Panc1 (cell line): Measurements from ENCODE around the gene OTOF.

Source experiments
- POLR2AphosphoS5 ChIP-seq: IDR thresholded peaks from 2 replicates; pipeline ENCODE4 v1.6.1; 2012; ENCODE audit warnings: mild to moderate bottlenecking, low read depth, low read length, moderate library complexity
- TF ChIP-seq, protein P1 (sequence below): fragments of 450-650 bp; IDR thresholded peaks from 2 replicates; pipeline ENCODE4 v1.5.1; 2017; ENCODE audit warnings: mild to moderate bottlenecking
- TF ChIP-seq, protein P2 (sequence below), 2 experiments: IDR thresholded peaks; 2 replicates each; pipeline ENCODE4 v1.6.1; 2011 to 2012; ENCODE audit warnings: low read depth in 2 of 2, control low read depth in 1 of 2, low read length in 1 of 2, mild to moderate bottlenecking in 1 of 2, moderate library complexity in 1 of 2; ENCODE audit not compliant: insufficient read depth in 1 of 2

DNA sequence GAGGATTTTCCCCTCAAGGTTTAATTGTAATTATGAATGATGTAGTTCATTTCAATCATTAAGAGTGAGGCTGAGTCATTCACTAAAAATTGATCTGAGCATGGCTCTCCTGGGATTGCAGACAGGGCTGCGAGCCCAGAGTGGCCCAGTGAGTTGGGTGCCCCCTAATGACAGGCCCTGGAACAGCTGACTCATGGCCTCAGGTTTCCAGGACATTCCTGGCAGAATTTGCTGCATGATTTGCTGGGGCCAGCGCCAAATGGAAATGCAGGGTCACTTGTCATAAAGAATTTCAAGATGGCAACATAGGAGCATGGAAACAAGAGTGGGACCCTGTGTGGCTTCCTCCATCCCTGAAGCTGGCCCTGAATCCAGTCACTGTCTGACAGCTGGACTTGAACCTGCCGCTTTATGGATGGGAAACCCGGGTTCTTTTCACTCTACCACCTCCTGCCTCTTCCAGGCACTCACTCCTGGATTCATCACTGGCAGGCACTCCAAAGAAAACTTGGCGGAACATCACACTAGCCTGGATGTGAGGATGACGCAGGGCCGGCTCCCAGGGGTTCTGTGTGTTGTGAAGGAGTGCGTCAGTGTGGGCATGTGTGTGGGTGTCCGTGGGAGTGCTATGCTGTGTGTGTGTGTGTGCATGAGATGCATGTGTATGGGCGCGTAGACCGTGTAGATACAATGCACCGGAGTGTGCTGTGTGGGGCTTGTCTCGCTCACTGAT lies 15.2 kb downstream of the OTOF start:
- TF ChIP-seq, protein P1, sequence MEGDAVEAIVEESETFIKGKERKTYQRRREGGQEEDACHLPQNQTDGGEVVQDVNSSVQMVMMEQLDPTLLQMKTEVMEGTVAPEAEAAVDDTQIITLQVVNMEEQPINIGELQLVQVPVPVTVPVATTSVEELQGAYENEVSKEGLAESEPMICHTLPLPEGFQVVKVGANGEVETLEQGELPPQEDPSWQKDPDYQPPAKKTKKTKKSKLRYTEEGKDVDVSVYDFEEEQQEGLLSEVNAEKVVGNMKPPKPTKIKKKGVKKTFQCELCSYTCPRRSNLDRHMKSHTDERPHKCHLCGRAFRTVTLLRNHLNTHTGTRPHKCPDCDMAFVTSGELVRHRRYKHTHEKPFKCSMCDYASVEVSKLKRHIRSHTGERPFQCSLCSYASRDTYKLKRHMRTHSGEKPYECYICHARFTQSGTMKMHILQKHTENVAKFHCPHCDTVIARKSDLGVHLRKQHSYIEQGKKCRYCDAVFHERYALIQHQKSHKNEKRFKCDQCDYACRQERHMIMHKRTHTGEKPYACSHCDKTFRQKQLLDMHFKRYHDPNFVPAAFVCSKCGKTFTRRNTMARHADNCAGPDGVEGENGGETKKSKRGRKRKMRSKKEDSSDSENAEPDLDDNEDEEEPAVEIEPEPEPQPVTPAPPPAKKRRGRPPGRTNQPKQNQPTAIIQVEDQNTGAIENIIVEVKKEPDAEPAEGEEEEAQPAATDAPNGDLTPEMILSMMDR: peak; percentile 71
- TF ChIP-seq, protein P2, sequence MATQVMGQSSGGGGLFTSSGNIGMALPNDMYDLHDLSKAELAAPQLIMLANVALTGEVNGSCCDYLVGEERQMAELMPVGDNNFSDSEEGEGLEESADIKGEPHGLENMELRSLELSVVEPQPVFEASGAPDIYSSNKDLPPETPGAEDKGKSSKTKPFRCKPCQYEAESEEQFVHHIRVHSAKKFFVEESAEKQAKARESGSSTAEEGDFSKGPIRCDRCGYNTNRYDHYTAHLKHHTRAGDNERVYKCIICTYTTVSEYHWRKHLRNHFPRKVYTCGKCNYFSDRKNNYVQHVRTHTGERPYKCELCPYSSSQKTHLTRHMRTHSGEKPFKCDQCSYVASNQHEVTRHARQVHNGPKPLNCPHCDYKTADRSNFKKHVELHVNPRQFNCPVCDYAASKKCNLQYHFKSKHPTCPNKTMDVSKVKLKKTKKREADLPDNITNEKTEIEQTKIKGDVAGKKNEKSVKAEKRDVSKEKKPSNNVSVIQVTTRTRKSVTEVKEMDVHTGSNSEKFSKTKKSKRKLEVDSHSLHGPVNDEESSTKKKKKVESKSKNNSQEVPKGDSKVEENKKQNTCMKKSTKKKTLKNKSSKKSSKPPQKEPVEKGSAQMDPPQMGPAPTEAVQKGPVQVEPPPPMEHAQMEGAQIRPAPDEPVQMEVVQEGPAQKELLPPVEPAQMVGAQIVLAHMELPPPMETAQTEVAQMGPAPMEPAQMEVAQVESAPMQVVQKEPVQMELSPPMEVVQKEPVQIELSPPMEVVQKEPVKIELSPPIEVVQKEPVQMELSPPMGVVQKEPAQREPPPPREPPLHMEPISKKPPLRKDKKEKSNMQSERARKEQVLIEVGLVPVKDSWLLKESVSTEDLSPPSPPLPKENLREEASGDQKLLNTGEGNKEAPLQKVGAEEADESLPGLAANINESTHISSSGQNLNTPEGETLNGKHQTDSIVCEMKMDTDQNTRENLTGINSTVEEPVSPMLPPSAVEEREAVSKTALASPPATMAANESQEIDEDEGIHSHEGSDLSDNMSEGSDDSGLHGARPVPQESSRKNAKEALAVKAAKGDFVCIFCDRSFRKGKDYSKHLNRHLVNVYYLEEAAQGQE (IDR thresholded peaks at IDR 0.05; ENCODE audit: insufficient read depth in 1 of 2, low read depth in 2 of 2, low read length in 1 of 2): no peak
- no peak for TF ChIP-seq POLR2AphosphoS5
